Skeletal muscle tissue (tissue), 4 donors: ENCODE data around the gene LHX3. TPM values are rescaled to one million over a fixed set of nuclear protein-coding genes. Genes with fewer than 3 reads are reported as not detected.

Source experiments
- H3K27ac ChIP-seq: one replicate; pipeline ENCODE4 v1.7.0; 2013; ENCODE audit warnings: mild to moderate bottlenecking, low read depth, low read length, inconsistent platforms
- H3K27me3 ChIP-seq, 3 donors: one replicate each; pipeline ENCODE4 v1.7.0; 2013; ENCODE audit warnings: low read length in 3 of 3; ENCODE audit not compliant: control insufficient read depth in 3 of 3, insufficient read depth in 3 of 3
- H3K36me3 ChIP-seq, 3 donors: one replicate each; pipeline ENCODE4 v1.7.0; 2013; ENCODE audit warnings: low read length in 3 of 3; ENCODE audit not compliant: control insufficient read depth in 3 of 3, insufficient read depth in 3 of 3
- H3K4me1 ChIP-seq, 3 donors: one replicate each; pipeline ENCODE4 v1.7.0; 2013; ENCODE audit warnings: low read length in 3 of 3, mild to moderate bottlenecking in 3 of 3; ENCODE audit not compliant: control insufficient read depth in 3 of 3, insufficient read depth in 3 of 3
- H3K4me3 ChIP-seq, 3 donors: one replicate each; pipeline ENCODE4 v1.7.0; 2013; ENCODE audit warnings: low read length in 3 of 3
- H3K9ac ChIP-seq, 3 donors: one replicate each; pipeline ENCODE4 v1.7.0; 2013; ENCODE audit warnings: low read length in 3 of 3, mild to moderate bottlenecking in 3 of 3, moderate library complexity in 2 of 3, low read depth in 1 of 3
- H3K9me3 ChIP-seq, 3 donors: one replicate each; pipeline ENCODE4 v1.7.0; 2013; ENCODE audit warnings: low read length in 3 of 3; ENCODE audit not compliant: control insufficient read depth in 3 of 3
- total RNA-seq: library from RNA; depleted of rRNA; stranded (reverse); fragments of >200 nt; gene quantifications from one replicate; pipeline ENCODE4 v1.2.3, GENCODE V29; 2014
- donor health status: Osteomylitis.

LHX3 gene
- total RNA-seq, 1 donor from 2014 or later = not detected

DNA sequence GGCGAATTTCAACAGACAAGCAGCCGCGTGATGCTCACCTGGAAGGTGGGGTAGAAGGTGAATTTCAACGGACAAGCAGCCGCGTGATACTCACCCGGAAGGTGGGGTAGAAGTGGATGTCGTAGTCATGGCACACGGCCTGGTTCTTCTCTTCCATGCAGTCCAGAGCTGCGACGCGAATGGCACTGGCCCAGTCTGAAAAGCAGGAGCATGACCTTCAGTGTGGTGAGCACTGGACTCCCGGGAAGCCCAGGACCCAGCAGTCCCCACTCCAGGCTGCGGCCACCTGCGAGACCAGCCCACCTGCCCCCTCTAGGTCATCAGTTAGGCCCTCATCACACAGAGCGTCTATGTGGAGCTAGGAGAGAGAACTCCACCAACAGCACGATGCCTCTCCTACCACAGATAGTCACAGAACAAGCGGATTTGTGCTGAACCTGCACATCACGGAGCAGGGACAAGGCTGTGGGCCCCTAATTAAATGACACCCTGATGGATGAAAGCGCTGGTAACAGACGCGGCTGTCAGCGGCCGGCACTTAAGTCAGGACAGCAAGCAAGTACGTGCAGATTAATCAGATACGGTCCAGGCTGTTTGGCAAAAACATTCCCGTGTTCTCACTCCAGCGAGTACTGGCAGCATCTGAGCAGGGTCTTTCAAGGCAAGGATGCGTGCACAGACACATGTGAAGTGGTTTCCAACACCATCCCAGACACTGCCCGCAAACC lies 21.9 kb upstream of the LHX3 start:
- Histone ChIP-seq H3K9me3 (no peaks in the 10 kb centered on the region), H3K27me3 (no peaks in the 10 kb centered on the region), H3K36me3 (peaks cover 16 to 23% (median 18%) of the 10 kb centered on the region in 3 donors), H3K27ac (no peak overlapping the region), H3K4me1 (no peaks in the 10 kb centered on the region), H3K4me3 (no peak overlapping the region), H3K9ac (no peak overlapping the region)

DNA sequence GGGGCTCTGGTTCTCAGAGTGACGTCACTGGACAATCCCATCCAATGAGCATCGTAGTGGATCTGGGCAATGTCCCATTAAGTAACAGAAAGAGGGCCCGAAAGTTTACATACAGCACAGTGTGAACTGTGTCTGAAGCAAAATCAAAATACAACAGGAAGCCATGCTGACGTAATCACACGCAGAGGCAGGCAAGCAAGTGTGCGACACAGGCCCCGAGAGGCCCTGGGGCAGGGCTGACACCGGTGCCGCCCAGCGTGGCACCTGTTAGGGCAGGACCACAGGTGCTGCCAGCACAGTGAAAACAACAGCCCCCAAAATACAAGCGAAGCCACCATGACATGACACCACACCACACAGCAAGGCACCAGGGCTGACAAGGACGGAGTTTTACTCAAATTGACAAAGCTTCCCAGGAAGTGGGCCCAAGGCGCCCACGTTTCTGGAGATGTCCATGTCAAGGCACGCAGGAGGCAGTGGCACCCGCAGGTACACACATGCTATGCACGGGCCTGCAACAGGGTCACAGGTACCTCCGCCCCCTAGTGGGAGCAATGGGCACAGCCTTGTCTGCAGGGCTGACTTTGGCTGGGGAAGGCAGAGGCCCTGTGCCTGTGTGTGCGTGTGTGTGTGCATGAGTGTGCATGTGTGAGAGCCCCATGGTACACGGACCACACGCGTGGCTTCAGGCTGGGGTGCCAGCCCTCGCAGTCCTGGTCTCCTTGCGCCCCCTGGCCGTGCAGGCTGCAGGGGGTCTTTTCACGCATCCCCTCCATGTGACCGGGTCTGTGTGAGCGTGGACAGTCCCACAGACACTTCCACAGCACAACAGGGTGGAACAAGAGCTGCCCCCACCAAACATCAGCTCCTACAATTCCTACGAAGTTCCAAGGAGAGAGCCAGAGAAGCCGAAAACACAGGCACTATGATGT lies 21.1 kb upstream of the LHX3 start:
- no peaks in the 10 kb centered on the region for H3K9me3 ChIP-seq
- no peak overlapping the region for H3K9ac ChIP-seq
- no peak overlapping the region for H3K27ac ChIP-seq
- H3K4me1 ChIP-seq = no peaks in the 10 kb centered on the region
- no peak overlapping the region for H3K4me3 ChIP-seq
- H3K36me3 ChIP-seq = peaks cover 19 to 28% (median 23%) of the 10 kb centered on the region in 3 donors
- no peaks in the 10 kb centered on the region for H3K27me3 ChIP-seq

DNA sequence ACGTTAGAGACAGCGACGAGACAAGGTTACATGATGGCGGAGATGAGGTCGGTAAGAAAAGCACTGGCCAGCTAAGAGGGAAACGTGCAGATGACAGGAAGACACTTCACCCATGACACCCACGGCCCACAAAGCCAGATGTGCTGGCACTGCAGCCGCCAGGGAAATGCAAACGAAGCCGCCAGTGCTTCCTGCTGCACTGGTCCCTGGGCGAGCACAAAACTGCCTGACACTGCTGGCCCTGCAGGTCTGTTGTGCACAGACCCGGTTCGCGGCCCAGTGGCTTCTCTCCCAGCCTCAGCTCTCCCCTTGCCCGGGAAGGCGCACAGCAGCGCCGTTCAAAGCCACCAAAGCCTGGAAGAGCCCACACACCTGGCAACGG lies 20.4 kb upstream of the LHX3 start:
- Histone ChIP-seq H3K27ac (no peak overlapping the region), H3K4me1 (no peaks in the 10 kb centered on the region), H3K4me3 (no peak overlapping the region), H3K9ac (no peak overlapping the region), H3K9me3 (no peaks in the 10 kb centered on the region), H3K27me3 (no peaks in the 10 kb centered on the region), H3K36me3 (peaks cover 18 to 28% (median 23%) of the 10 kb centered on the region in 3 donors)

DNA sequence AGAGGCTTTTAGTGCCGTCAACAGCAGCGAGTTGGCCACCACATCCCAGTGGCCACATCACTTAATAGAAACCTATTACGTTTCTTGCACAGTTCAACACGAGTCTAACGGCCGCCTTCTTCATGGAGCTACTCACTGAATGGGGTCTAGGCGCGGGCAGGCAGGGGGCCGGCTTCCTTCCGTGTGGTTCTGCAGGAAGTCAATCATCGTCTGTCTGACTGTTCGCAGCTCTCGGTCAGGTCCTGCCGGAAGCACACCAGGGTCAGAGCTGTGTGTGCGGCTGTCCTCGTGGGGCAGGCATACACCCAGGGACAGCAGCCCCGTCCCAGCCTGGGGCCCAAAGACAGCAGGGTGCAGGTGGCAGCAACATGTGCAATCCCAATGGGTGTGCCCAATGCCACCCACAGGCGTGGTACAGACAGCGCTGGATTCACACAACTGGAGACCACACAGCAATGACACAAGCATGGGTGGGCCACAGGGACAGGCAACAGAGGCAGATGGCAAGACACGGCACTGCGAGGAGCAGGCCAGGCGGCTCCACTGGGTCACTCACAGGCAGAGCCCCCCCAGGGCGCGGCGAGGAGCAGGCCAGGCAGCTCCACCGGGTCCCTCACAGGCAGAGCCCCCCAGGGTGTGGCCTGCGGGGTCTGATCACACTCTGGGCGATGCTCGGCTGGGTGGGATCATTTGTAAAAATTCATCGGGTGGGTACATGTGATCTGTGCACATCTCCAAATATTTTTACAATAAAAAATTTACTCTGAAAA lies 19.1 kb upstream of the LHX3 start:
- no peak overlapping the region for H3K27ac ChIP-seq
- no peaks in the 10 kb centered on the region for H3K27me3 ChIP-seq
- peaks cover 18 to 28% (median 23%) of the 10 kb centered on the region in 3 donors for H3K36me3 ChIP-seq
- H3K9ac ChIP-seq = no peak overlapping the region
- H3K4me3 ChIP-seq = no peak overlapping the region
- no peaks in the 10 kb centered on the region for H3K4me1 ChIP-seq
- no peaks in the 10 kb centered on the region for H3K9me3 ChIP-seq

DNA sequence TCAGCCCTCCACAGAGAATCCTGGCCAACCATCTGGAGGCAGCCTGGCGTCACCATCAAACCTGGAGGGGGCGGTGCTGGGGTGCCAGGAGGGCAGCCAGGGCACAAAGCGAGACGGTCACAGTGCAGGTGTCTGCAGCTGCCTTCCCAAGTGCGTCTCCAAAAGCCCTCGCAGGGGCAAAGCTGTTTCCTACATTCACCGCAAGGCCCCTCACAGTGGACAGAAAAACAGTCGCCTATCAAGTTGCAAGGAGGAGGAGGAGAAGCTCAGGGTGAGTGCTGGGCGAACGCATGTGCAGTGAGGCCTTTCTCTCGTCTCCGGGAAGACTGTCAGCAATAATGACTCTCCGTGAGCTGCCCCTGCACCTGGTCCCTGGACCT lies 18.0 kb upstream of the LHX3 start:
- H3K9ac ChIP-seq = no peak overlapping the region
- H3K4me3 ChIP-seq = no peak overlapping the region
- no peak overlapping the region for H3K27ac ChIP-seq
- no peaks in the 10 kb centered on the region for H3K9me3 ChIP-seq
- H3K4me1 ChIP-seq = no peaks in the 10 kb centered on the region
- H3K27me3 ChIP-seq = no peaks in the 10 kb centered on the region
- H3K36me3 ChIP-seq = peaks cover 23 to 32% (median 23%) of the 10 kb centered on the region in 3 donors

DNA sequence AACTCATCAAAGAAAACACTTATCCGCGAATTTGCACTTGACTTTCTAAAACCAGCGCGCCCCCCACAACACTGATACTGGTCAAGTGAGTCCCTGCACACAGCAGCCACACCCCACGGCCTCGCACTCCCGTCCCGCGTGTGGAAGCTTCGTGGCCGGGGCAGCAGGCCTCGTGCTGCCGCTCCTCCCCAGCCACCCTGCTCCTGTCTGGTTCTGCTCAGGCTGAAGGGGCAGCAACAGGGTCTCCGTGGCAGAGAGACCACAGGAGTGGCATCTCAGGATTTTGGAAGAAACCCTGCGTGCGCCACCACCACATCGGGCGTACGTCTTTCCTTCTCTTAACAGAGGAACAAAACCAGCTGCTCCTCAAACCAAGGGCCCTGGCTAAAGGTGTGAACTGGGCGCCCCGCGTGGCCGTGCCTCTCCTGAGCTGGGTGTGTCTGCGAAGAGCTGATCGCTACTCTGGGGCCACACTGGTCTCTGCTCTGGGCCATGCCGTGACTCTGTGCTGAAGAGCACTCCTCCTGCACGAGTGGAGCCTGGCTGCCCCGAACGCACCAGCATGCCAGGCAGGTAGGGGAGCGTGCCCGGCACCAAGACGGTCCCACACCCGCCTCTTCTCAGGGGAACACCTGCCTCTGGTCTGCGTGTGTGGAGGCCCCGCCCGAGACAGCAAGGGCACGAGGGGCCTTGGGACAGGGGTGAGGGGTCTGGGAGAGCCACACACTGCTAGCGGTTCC lies 17.4 kb upstream of the LHX3 start:
- peaks cover 23 to 32% (median 23%) of the 10 kb centered on the region in 3 donors for H3K36me3 ChIP-seq
- no peak overlapping the region for H3K4me3 ChIP-seq
- H3K4me1 ChIP-seq = no peaks in the 10 kb centered on the region

DNA sequence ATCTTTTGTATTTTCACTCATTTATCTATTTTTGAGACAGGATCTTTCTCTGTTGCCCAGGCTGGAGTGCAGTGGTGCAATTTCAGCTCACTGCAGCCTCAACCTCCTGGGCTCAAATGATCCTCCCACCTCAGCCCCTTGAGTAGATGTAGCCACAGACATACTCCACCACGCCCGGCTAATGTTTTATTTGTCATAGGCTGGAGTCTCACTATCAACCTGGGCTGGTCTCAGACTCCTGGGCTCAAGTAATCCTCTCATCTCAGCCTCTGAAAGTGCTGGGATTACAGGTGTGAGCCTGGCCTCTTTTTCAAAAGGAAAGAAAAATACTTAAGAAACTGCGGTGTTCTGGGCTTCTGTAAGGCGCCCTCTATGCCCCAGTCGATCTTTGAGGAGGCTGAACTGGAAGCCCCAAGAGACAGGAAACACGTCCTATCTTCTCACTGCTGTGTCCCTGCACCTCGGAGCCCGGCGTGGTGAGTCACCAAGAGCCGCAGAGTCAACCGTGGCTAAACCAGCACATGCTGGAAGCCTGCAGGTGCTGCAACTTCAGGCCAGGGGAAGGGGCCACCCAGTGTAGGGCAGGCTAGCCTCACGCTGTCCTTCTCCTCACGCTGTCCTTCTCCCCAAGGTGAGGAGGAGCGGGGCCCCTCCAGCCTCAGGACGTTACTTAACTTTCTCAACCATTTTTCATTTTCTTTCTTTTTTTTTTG lies 15.2 kb upstream of the LHX3 start:
- Histone ChIP-seq H3K9ac (no peak overlapping the region), H3K27me3 (no peaks in the 10 kb centered on the region), H3K9me3 (no peaks in the 10 kb centered on the region), H3K36me3 (peaks cover 26 to 39% (median 35%) of the 10 kb centered on the region in 3 donors), H3K27ac (no peak overlapping the region), H3K4me1 (no peaks in the 10 kb centered on the region), H3K4me3 (no peak overlapping the region)

More for the DNA sequence above, 17.4 kb upstream of the LHX3 start:
- no peak overlapping the region for H3K27ac ChIP-seq
- no peak overlapping the region for H3K9ac ChIP-seq
- H3K9me3 ChIP-seq = no peaks in the 10 kb centered on the region
- no peaks in the 10 kb centered on the region for H3K27me3 ChIP-seq

DNA sequence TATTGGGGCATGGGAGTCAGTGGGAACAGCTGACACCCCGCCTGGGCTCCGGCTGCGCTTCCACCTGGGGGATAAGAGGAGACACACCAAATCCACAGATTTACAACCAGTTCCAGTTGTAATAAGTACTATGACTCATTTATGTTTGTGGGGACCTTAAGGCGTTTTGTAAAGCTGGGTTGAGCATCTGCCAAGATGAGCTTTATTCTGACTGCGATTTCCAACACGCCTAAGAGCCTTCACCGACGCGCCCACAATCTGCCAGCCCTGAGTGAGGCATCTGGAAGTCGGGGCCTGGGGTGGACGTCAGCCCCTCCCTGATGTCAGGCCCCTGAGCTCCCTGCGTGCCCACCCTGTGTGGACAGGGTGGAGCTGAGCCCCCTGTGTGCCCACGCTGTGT lies 14.3 kb upstream of the LHX3 start:
- Histone ChIP-seq H3K27ac (no peak overlapping the region), H3K9ac (no peak overlapping the region), H3K36me3 (peaks cover 33 to 45% (median 41%) of the 10 kb centered on the region in 3 donors), H3K9me3 (no peaks in the 10 kb centered on the region), H3K4me3 (no peak overlapping the region), H3K27me3 (no peaks in the 10 kb centered on the region), H3K4me1 (no peaks in the 10 kb centered on the region)

DNA sequence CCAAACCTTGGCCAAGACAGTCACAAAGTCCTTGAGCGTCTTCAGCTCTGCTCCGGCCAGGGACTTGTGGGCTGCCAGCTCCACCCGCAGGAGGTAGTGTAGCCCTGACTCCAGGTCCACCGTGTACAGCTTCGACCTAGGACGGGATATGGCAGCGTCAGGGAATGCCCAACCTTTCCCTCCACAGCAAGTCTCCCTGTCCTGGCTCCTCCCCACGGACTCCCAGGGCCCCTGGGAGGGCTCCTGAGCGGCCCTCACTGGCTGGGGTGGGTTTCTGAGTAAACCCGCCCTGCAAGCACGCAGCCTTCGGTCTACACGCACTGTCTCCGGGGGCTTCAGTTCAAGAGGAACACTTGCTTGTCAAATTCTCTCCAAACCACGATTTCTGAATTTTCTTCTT lies 13.7 kb upstream of the LHX3 start:
- H3K27me3 ChIP-seq = no peaks in the 10 kb centered on the region
- no peak overlapping the region for H3K27ac ChIP-seq
- no peak overlapping the region for H3K9ac ChIP-seq
- H3K36me3 ChIP-seq = peaks cover 36 to 46% (median 39%) of the 10 kb centered on the region in 3 donors
- no peak overlapping the region for H3K4me3 ChIP-seq
- H3K4me1 ChIP-seq = no peaks in the 10 kb centered on the region
- no peaks in the 10 kb centered on the region for H3K9me3 ChIP-seq
